ENCODE measurements around the gene FZD7. TPM values are rescaled to one million over a fixed set of nuclear protein-coding genes. Genes with fewer than 3 reads are reported as not detected.

The FZD7 gene
- total and polyA plus RNA-seq, 10 of the 15 experiments (the other 5 are each of a cell fraction or from before 2014, with no cell fraction given): 0.24 to 2.4 (median 0.75) TPM

DNA sequence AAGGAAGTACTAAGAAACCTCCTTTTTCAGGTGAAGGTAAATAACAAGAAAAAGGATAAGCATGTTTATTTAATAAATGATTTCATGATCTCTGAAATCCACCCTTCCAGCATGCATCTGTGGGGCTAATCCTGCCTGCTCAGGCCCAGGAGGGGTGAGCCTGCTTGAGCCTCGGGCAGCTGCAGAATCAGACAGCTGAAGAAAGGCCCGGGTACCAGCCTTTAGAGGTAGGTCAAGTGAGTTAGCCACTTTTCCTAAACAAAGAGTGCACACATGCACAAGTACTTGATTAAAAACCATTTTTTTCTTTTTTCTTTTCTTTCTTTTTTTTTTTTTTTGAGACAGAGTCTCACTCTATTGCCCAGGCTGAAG is 25.7 kb upstream of the FZD7 start:
- in situ Hi-C loops (cut with MboI): no loop called here
- ATAC-seq: no peak
- Histone ChIP-seq H3K9ac (ENCODE audit: control insufficient read depth, insufficient read depth, low read length) (no peak overlapping the region), H2AFZ (ENCODE audit: control insufficient read depth, low read depth, low read length) (no peak overlapping the region), H3K27me3 (replicated peaks in 1 of 2; ENCODE audit: control insufficient read depth in 2 of 2, insufficient read depth in 2 of 2, low read length in 1 of 2) (no peaks in the 10 kb centered on the region), H3K79me2 (ENCODE audit: control insufficient read depth, insufficient read depth, low read length) (no peaks in the 10 kb centered on the region), H3K27ac (ENCODE audit: control insufficient read depth, insufficient read depth) (no peak overlapping the region), H3K4me1 (ENCODE audit: control insufficient read depth, insufficient read depth, low read length) (peaks cover 23% of the 10 kb centered on the region), H3K9me3 (replicated peaks; ENCODE audit: control insufficient read depth, insufficient read depth, low read length) (no peaks in the 10 kb centered on the region), H3K36me3 (ENCODE audit: control insufficient read depth in 2 of 2, insufficient read depth in 2 of 2, low read length in 1 of 2) (no peaks in the 10 kb centered on the region), H4K20me1 (ENCODE audit: control insufficient read depth, insufficient read depth) (no peaks in the 10 kb centered on the region), H3K4me3 (no peak overlapping the region), H3K4me2 (ENCODE audit: control insufficient read depth, insufficient read depth) (no peak overlapping the region)
- CTCF ChIA-PET: interaction anchor here (1.9 to 2.0 kb wide), 2 partner anchors 22 to 148 kb away, joined by 5 to 13 read pairs; no protein-coding TSS in a partner anchor
- no TSS peak for BruUV-seq (replicated peaks)
- TF ChIP-seq, protein P1, sequence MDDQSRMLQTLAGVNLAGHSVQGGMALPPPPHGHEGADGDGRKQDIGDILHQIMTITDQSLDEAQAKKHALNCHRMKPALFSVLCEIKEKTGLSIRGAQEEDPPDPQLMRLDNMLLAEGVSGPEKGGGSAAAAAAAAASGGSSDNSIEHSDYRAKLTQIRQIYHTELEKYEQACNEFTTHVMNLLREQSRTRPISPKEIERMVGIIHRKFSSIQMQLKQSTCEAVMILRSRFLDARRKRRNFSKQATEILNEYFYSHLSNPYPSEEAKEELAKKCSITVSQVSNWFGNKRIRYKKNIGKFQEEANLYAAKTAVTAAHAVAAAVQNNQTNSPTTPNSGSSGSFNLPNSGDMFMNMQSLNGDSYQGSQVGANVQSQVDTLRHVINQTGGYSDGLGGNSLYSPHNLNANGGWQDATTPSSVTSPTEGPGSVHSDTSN (IDR thresholded peaks at IDR 0.05; ENCODE audit: insufficient replicate concordance, low read depth, low read length): no peak
- TF ChIP-seq MEF2A (IDR thresholded peaks at IDR 0.05; ENCODE audit: insufficient read depth, low read depth, low read length) (no peak), SMAD1 (IDR thresholded peaks at IDR 0.05; ENCODE audit: low read depth, partially characterized antibody) (no peak), PML (IDR thresholded peaks at IDR 0.05; ENCODE audit: low read length) (no peak), RAD51 (IDR thresholded peaks at IDR 0.05) (no peak)
- TF ChIP-seq, protein P2, sequence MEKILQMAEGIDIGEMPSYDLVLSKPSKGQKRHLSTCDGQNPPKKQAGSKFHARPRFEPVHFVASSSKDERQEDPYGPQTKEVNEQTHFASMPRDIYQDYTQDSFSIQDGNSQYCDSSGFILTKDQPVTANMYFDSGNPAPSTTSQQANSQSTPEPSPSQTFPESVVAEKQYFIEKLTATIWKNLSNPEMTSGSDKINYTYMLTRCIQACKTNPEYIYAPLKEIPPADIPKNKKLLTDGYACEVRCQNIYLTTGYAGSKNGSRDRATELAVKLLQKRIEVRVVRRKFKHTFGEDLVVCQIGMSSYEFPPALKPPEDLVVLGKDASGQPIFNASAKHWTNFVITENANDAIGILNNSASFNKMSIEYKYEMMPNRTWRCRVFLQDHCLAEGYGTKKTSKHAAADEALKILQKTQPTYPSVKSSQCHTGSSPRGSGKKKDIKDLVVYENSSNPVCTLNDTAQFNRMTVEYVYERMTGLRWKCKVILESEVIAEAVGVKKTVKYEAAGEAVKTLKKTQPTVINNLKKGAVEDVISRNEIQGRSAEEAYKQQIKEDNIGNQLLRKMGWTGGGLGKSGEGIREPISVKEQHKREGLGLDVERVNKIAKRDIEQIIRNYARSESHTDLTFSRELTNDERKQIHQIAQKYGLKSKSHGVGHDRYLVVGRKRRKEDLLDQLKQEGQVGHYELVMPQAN (conservative IDR thresholded peaks at IDR 0.05): no peak
- TF ChIP-seq, protein P3, sequence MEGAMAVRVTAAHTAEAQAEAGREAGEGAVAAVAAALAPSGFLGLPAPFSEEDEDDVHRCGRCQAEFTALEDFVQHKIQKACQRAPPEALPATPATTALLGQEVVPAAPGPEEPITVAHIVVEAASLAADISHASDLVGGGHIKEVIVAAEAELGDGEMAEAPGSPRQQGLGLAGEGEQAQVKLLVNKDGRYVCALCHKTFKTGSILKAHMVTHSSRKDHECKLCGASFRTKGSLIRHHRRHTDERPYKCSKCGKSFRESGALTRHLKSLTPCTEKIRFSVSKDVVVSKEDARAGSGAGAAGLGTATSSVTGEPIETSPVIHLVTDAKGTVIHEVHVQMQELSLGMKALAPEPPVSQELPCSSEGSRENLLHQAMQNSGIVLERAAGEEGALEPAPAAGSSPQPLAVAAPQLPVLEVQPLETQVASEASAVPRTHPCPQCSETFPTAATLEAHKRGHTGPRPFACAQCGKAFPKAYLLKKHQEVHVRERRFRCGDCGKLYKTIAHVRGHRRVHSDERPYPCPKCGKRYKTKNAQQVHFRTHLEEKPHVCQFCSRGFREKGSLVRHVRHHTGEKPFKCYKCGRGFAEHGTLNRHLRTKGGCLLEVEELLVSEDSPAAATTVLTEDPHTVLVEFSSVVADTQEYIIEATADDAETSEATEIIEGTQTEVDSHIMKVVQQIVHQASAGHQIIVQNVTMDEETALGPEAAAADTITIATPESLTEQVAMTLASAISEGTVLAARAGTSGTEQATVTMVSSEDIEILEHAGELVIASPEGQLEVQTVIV (IDR thresholded peaks at IDR 0.05; ENCODE audit: borderline replicate concordance, partially characterized antibody): no peak
- TF ChIP-seq, protein P4, sequence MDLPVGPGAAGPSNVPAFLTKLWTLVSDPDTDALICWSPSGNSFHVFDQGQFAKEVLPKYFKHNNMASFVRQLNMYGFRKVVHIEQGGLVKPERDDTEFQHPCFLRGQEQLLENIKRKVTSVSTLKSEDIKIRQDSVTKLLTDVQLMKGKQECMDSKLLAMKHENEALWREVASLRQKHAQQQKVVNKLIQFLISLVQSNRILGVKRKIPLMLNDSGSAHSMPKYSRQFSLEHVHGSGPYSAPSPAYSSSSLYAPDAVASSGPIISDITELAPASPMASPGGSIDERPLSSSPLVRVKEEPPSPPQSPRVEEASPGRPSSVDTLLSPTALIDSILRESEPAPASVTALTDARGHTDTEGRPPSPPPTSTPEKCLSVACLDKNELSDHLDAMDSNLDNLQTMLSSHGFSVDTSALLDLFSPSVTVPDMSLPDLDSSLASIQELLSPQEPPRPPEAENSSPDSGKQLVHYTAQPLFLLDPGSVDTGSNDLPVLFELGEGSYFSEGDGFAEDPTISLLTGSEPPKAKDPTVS (IDR thresholded peaks at IDR 0.05; ENCODE audit: low read depth, low read length): no peak
- TF ChIP-seq, protein P5, sequence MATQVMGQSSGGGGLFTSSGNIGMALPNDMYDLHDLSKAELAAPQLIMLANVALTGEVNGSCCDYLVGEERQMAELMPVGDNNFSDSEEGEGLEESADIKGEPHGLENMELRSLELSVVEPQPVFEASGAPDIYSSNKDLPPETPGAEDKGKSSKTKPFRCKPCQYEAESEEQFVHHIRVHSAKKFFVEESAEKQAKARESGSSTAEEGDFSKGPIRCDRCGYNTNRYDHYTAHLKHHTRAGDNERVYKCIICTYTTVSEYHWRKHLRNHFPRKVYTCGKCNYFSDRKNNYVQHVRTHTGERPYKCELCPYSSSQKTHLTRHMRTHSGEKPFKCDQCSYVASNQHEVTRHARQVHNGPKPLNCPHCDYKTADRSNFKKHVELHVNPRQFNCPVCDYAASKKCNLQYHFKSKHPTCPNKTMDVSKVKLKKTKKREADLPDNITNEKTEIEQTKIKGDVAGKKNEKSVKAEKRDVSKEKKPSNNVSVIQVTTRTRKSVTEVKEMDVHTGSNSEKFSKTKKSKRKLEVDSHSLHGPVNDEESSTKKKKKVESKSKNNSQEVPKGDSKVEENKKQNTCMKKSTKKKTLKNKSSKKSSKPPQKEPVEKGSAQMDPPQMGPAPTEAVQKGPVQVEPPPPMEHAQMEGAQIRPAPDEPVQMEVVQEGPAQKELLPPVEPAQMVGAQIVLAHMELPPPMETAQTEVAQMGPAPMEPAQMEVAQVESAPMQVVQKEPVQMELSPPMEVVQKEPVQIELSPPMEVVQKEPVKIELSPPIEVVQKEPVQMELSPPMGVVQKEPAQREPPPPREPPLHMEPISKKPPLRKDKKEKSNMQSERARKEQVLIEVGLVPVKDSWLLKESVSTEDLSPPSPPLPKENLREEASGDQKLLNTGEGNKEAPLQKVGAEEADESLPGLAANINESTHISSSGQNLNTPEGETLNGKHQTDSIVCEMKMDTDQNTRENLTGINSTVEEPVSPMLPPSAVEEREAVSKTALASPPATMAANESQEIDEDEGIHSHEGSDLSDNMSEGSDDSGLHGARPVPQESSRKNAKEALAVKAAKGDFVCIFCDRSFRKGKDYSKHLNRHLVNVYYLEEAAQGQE (IDR thresholded peaks at IDR 0.05; ENCODE audit: low read depth, low read length): no peak
- DNase-seq (ENCODE audit: low read depth, low spot score): no peak
- POLR2A ChIA-PET: interaction anchor here (0.7 kb wide), 1 partner anchor 89 kb away, joined by 3 read pairs; no protein-coding TSS in a partner anchor
- WGBS (ENCODE audit: insufficient coverage, insufficient replicate concordance, low lambda C conversion rate, missing lambda C conversion rate): 55% methylated on average over 2 of the region's 2 CpGs
- RAD21 ChIA-PET (ENCODE audit: unreplicated experiment): interaction anchor here (0.6 to 1.4 kb wide), 3 partner anchors 11 to 147 kb away, joined by 3 to 4 read pairs (median 3); no protein-coding TSS in a partner anchor
- no peak for FAIRE-seq
- intact Hi-C loops (cut with micrococcal nuclease; ENCODE audit: unreplicated experiment): no loop called here
- SMC1A ChIA-PET (ENCODE audit: uncharacterized antibody, unreplicated experiment): interaction anchor here (0.7 to 2.4 kb wide), 2 partner anchors 9 to 11 kb away, joined by 3 to 7 read pairs; no protein-coding TSS in a partner anchor

Measured in GM12878 (cell line).